ENCODE measurements around the gene RGCC. TPM values are rescaled to one million over a fixed set of nuclear protein-coding genes. Genes with fewer than 3 reads are reported as not detected.

The RGCC gene
- total and polyA plus RNA-seq, 9 of the 15 experiments (the other 6 are each of a cell fraction or from before 2014, with no cell fraction given) = 0.51 to 10.4 (median 5.8) TPM

DNA sequence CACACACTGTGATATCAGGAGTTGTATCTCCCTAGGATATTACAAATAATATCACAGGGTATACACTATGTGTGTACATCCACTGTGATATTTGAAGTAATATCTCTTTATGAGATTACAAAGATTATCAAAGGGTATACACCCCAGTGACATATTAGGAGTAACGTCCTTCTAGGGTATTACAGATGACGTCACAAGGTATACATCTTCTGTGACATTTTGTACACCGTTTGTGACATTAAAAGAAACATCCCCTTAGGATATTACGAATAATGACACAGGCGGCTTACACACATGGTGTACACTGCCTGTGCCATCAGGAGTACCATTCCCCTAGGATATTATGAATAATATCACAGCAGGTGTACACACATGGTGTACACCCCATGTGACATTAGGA is 13.4 kb upstream of the RGCC start (continued):
- no peak for TF ChIP-seq CLOCK (CRISPR knock-in tag; IDR thresholded peaks at IDR 0.05; ENCODE audit: borderline replicate concordance)
- no peak for TF ChIP-seq DMBX1 (CRISPR knock-in tag; IDR thresholded peaks at IDR 0.05; ENCODE audit: borderline replicate concordance)

- Histone ChIP-seq H3K9me1 (ENCODE audit: control insufficient read depth, insufficient read depth, low read length) (no peaks in the 10 kb centered on the region), H3K27me3 (ENCODE audit: control insufficient read depth in 2 of 2, insufficient read depth in 2 of 2, low read length in 2 of 2) (no peaks in the 10 kb centered on the region), H3K4me3 (no peak overlapping the region), H3K4me2 (ENCODE audit: insufficient read depth, low read length) (no peak overlapping the region), H3K9ac (ENCODE audit: insufficient read depth in 1 of 2, low read depth in 2 of 2, low read length in 2 of 2) (no peak overlapping the region), H3K79me2 (ENCODE audit: control insufficient read depth, insufficient read depth, low read length) (no peaks in the 10 kb centered on the region), H3K36me3 (ENCODE audit: control insufficient read depth, insufficient read depth, low read length) (no peaks in the 10 kb centered on the region), H3K27ac (ENCODE audit: extremely low read depth, low read depth, low read length) (no peak overlapping the region), H4K20me1 (replicated peaks; ENCODE audit: control insufficient read depth, insufficient read depth, low read length) (no peaks in the 10 kb centered on the region), H2AFZ (ENCODE audit: low read depth, low read length) (no peak overlapping the region), H3K9me3 (replicated peaks; ENCODE audit: control insufficient read depth, insufficient read depth, low read depth, low read length) (no peaks in the 10 kb centered on the region), H3K4me1 (replicated peaks in 1 of 2; ENCODE audit: control insufficient read depth in 2 of 2, insufficient read depth in 2 of 2, low read length in 2 of 2) (peaks cover 0 to 10% of the 10 kb centered on the region in 2 experiments; a peak in 2 of 5 replicates)
- no peak for ATAC-seq
- intact Hi-C loops (cut with micrococcal nuclease) (no loop called here), in situ Hi-C loops (cut with MboI) (no loop called here)
- DNase-seq (ENCODE audit: extremely low read depth in 1 of 4, low spot score in 3 of 4) = no peak
- no TSS peak for BruUV-seq (replicated peaks)
- POLR2A ChIA-PET = no interaction called here
- 26% methylated on average over 2 of the region's 3 CpGs for WGBS (ENCODE audit: insufficient coverage, low coverage, missing lambda C conversion rate)
- CTCF ChIA-PET (ENCODE audit: low intra/inter-chr PET ratio) = no interaction called here
- no peak for FAIRE-seq
- TF ChIP-seq L3MBTL2 (IDR thresholded peaks at IDR 0.05) (no peak), RBM34 (IDR thresholded peaks at IDR 0.05; ENCODE audit: borderline replicate concordance, insufficient read depth, low read length) (no peak), PTRF (tag; IDR thresholded peaks at IDR 0.05) (no peak)
- TF ChIP-seq, protein P1, sequence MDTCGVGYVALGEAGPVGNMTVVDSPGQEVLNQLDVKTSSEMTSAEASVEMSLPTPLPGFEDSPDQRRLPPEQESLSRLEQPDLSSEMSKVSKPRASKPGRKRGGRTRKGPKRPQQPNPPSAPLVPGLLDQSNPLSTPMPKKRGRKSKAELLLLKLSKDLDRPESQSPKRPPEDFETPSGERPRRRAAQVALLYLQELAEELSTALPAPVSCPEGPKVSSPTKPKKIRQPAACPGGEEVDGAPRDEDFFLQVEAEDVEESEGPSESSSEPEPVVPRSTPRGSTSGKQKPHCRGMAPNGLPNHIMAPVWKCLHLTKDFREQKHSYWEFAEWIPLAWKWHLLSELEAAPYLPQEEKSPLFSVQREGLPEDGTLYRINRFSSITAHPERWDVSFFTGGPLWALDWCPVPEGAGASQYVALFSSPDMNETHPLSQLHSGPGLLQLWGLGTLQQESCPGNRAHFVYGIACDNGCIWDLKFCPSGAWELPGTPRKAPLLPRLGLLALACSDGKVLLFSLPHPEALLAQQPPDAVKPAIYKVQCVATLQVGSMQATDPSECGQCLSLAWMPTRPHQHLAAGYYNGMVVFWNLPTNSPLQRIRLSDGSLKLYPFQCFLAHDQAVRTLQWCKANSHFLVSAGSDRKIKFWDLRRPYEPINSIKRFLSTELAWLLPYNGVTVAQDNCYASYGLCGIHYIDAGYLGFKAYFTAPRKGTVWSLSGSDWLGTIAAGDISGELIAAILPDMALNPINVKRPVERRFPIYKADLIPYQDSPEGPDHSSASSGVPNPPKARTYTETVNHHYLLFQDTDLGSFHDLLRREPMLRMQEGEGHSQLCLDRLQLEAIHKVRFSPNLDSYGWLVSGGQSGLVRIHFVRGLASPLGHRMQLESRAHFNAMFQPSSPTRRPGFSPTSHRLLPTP (IDR thresholded peaks at IDR 0.05; ENCODE audit: borderline replicate concordance, extremely low read depth, insufficient read length) = no peak
- TF ChIP-seq, protein P2, sequence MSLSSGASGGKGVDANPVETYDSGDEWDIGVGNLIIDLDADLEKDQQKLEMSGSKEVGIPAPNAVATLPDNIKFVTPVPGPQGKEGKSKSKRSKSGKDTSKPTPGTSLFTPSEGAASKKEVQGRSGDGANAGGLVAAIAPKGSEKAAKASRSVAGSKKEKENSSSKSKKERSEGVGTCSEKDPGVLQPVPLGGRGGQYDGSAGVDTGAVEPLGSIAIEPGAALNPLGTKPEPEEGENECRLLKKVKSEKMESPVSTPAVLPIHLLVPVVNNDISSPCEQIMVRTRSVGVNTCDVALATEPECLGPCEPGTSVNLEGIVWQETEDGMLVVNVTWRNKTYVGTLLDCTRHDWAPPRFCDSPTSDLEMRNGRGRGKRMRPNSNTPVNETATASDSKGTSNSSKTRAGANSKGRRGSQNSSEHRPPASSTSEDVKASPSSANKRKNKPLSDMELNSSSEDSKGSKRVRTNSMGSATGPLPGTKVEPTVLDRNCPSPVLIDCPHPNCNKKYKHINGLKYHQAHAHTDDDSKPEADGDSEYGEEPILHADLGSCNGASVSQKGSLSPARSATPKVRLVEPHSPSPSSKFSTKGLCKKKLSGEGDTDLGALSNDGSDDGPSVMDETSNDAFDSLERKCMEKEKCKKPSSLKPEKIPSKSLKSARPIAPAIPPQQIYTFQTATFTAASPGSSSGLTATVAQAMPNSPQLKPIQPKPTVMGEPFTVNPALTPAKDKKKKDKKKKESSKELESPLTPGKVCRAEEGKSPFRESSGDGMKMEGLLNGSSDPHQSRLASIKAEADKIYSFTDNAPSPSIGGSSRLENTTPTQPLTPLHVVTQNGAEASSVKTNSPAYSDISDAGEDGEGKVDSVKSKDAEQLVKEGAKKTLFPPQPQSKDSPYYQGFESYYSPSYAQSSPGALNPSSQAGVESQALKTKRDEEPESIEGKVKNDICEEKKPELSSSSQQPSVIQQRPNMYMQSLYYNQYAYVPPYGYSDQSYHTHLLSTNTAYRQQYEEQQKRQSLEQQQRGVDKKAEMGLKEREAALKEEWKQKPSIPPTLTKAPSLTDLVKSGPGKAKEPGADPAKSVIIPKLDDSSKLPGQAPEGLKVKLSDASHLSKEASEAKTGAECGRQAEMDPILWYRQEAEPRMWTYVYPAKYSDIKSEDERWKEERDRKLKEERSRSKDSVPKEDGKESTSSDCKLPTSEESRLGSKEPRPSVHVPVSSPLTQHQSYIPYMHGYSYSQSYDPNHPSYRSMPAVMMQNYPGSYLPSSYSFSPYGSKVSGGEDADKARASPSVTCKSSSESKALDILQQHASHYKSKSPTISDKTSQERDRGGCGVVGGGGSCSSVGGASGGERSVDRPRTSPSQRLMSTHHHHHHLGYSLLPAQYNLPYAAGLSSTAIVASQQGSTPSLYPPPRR (CRISPR knock-in tag; IDR thresholded peaks at IDR 0.05; ENCODE audit: borderline replicate concordance) = no peak
Measured at GRCh38 chr13:41452462-41452861, 4.9 kb upstream of the RGCC start.

Measured in K562 (cell line).